H1 (cell line): Measurements from ENCODE around the gene USP30. TPM values are rescaled to one million over a fixed set of nuclear protein-coding genes. Genes with fewer than 3 reads are reported as not detected.

Experiments used
- ASH2L ChIP-seq: fragments of 200-600, 300-600 bp; sonication (generic); IDR thresholded peaks from one replicate; pipeline ENCODE4 v1.7.1; 2017; ENCODE audit warnings: low read length
- CHD7 ChIP-seq: fragments of 300-600 bp; sonication (generic); IDR thresholded peaks from 2 replicates; pipeline ENCODE4 v1.7.1; 2012; ENCODE audit warnings: low read length, moderate library complexity, mild to moderate bottlenecking, inconsistent platforms; ENCODE audit not compliant: insufficient replicate concordance
- CTCF ChIP-seq, 3 experiments: IDR thresholded peaks; 1 replicate in 2 of 3; 2 replicates in 1 of 3; pipeline versions ENCODE4 v1.5.1 to v1.6.1; 2011; ENCODE audit warnings: low read length in 3 of 3, mild to moderate bottlenecking in 3 of 3, inconsistent platforms in 2 of 3, low read depth in 1 of 3, moderate library complexity in 1 of 3; ENCODE audit not compliant: insufficient read depth in 1 of 3; ENCODE audit errors: control extremely low read depth in 1 of 3
- FOSL1 ChIP-seq: IDR thresholded peaks from 2 replicates; pipeline ENCODE4 v1.6.1; 2011; ENCODE audit warnings: mild to moderate bottlenecking, low read depth, low read length, moderate library complexity; ENCODE audit not compliant: insufficient read depth
- JUND ChIP-seq: IDR thresholded peaks from 2 replicates; pipeline ENCODE4 v1.6.1; 2011; ENCODE audit warnings: mild to moderate bottlenecking, improper control_type of control experiment, low read length
- KDM5A ChIP-seq: fragments of 200-600 bp; IDR thresholded peaks from 2 replicates; pipeline ENCODE4 v1.7.1; 2012; ENCODE audit warnings: mild to moderate bottlenecking, low read length, inconsistent platforms, mixed read lengths
- polyA plus RNA-seq, 7 experiments: library from polyadenylated mRNA; depleted of rRNA in 3 of 7; stranded (reverse) in 5 of 7; unstranded in 2 of 7; fragments of >200 nt in 5 of 7; fragments of 200-250 nt in 2 of 7; gene quantifications; 1 replicate in 5 of 7; 2 replicates in 1 of 7; 4 replicates in 1 of 7; pipeline versions ENCODE4 v1.2.1 to v1.2.3, GENCODE V29; 2011 to 2013; ENCODE audit warnings: missing spikeins in 2 of 7, mixed read lengths in 2 of 7
- total RNA-seq: library from RNA; stranded (reverse); fragmentation: NEBNext Ultra II Directional; extraction: Animal tissue kit (Norgen Biotek cat#: 25700); gene quantifications from 2 replicates; pipeline ENCODE4 v1.2.1, GENCODE V29; 2021

The USP30 gene
- total and polyA plus RNA-seq, 2 of the 8 experiments (the other 6 are each of a cell fraction or from before 2014, with no cell fraction given): 7.0 to 12.2 TPM

- TF ChIP-seq CHD7 (no peak), JUND (no peak), ASH2L (no peak), CTCF (IDR thresholded peaks at IDR 0.05; ENCODE audit: control extremely low read depth in 1 of 3, insufficient read depth in 1 of 3, low read depth in 1 of 3, low read length in 3 of 3) (no peak), FOSL1 (no peak), KDM5A (no peak)
Observed at GRCh38 chr12:109085590-109085989, 33.2 kb downstream of the USP30 start (continued).
